NT2/D1 (cell line): ENCODE results near the gene EPC1.

ENCODE experiments used
- SUZ12 ChIP-seq: IDR thresholded peaks from 2 replicates; pipeline ENCODE4 v1.6.1; 2011; ENCODE audit not compliant: insufficient read length, insufficient read depth; ENCODE audit errors: extremely low read depth
- YY1 ChIP-seq: IDR thresholded peaks from 2 replicates; pipeline ENCODE4 v1.6.1; 2011; ENCODE audit not compliant: insufficient read length, insufficient read depth
- ZNF274 ChIP-seq: IDR thresholded peaks from 2 replicates; pipeline ENCODE4 v1.6.1; 2011; ENCODE audit warnings: mild to moderate bottlenecking, low read depth, low read length

DNA sequence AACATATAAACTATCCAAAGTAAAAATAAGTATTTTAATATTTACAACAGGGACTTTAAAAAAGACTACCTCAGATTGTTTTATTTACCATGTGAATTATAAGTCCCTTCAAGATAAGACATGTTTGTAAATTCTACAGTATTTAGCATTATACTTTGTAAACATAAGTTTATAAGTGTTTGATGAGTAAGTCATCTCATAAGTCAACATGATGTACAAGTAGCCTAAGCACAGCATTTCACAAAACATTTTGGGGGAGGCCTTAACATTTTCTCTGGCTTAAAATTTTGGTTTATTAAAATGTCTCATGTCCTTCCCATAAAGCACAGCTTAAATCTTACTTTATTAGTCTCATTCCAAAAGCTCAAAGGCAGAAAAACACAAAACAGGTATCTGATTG is 15.4 kb downstream of the EPC1 start:
- TF ChIP-seq YY1 (no peak), ZNF274 (no peak), SUZ12 (no peak)
